ENCODE data around the gene FOXE1. TPM values are rescaled to one million over a fixed set of nuclear protein-coding genes. Genes with fewer than 3 reads are reported as not detected.

FOXE1 gene
- total RNA-seq, 2 donors from 2014 or later = not detected

GRCh38 chr9:97874624-97875023 is 21.6 kb downstream of the FOXE1 start:
- TF ChIP-seq CTCF (conservative IDR thresholded peaks at IDR 0.05) = no peak
- no peak overlapping the region for H3K4me3 Mint-ChIP-seq

GRCh38 chr9:97875111-97875510 is 22.1 kb downstream of the FOXE1 start:
- Histone ChIP-seq H3K9me3 (ENCODE audit: control insufficient read depth, low read length) (peaks cover 5% of the 10 kb centered on the region), H3K27me3 (ENCODE audit: control insufficient read depth, insufficient read depth, low read length, poor library complexity, severe bottlenecking) (peaks cover 14% of the 10 kb centered on the region), H3K9ac (ENCODE audit: extremely low read depth, low read length, poor library complexity, severe bottlenecking) (no peak overlapping the region), H3K36me3 (ENCODE audit: control insufficient read depth, insufficient read depth, low read length) (no peaks in the 10 kb centered on the region), H3K27ac (ENCODE audit: low read depth, low read length) (no peak overlapping the region), H3K4me1 (ENCODE audit: control insufficient read depth, insufficient read depth, low read length) (no peaks in the 10 kb centered on the region), H3K4me3 (ENCODE audit: low read length) (no peak overlapping the region)
- Mint-ChIP-seq H3K9me3 (no peaks in the 10 kb centered on the region), H3K27ac (no peak overlapping the region), H3K4me1 (no peaks in the 10 kb centered on the region), H3K4me3 (no peak overlapping the region), H3K36me3 (ENCODE audit: low read depth) (no peaks in the 10 kb centered on the region), H3K27me3 (ENCODE audit: insufficient read depth) (peaks cover 37% of the 10 kb centered on the region)
- TF ChIP-seq CTCF (conservative IDR thresholded peaks at IDR 0.05) = no peak
- no peak for DNase-seq
- WGBS, 2 experiments (ENCODE audit: insufficient coverage in 1 of 2, insufficient read length in 1 of 2) = 89 to 93% methylated on average over 4 to 5 of the region's 5 CpGs

More at GRCh38 chr9:97874624-97875023, 21.6 kb downstream of the FOXE1 start:
- no peaks in the 10 kb centered on the region for H3K36me3 Mint-ChIP-seq (ENCODE audit: low read depth)
- Histone ChIP-seq H3K4me3 (ENCODE audit: low read length) (no peak overlapping the region), H3K4me1 (ENCODE audit: control insufficient read depth, insufficient read depth, low read length) (no peaks in the 10 kb centered on the region), H3K9ac (ENCODE audit: extremely low read depth, low read length, poor library complexity, severe bottlenecking) (no peak overlapping the region), H3K9me3 (ENCODE audit: control insufficient read depth, low read length) (peaks cover 5% of the 10 kb centered on the region), H3K36me3 (ENCODE audit: control insufficient read depth, insufficient read depth, low read length) (no peaks in the 10 kb centered on the region), H3K27ac (ENCODE audit: low read depth, low read length) (no peak overlapping the region), H3K27me3 (ENCODE audit: control insufficient read depth, insufficient read depth, low read length, poor library complexity, severe bottlenecking) (peaks cover 14% of the 10 kb centered on the region)
- no peaks in the 10 kb centered on the region for H3K9me3 Mint-ChIP-seq
- WGBS, 2 experiments (ENCODE audit: insufficient coverage in 1 of 2, insufficient read length in 1 of 2) = 92 to 93% methylated on average over 6 of the region's 6 CpGs
- H3K27me3 Mint-ChIP-seq (ENCODE audit: insufficient read depth) = peaks cover 38% of the 10 kb centered on the region
- no peak for DNase-seq
- no peaks in the 10 kb centered on the region for H3K4me1 Mint-ChIP-seq
- H3K27ac Mint-ChIP-seq = no peak overlapping the region

GRCh38 chr9:97876061-97876460 is 23.0 kb downstream of the FOXE1 start:
- 93% methylated on average over 3 of the region's 3 CpGs for WGBS, 2 experiments (ENCODE audit: insufficient coverage in 1 of 2, insufficient read length in 1 of 2)
- H3K4me1 Mint-ChIP-seq = no peaks in the 10 kb centered on the region
- no peak overlapping the region for H3K4me3 Mint-ChIP-seq
- H3K36me3 ChIP-seq (ENCODE audit: control insufficient read depth, insufficient read depth, low read length) = no peaks in the 10 kb centered on the region
- H3K4me3 ChIP-seq (ENCODE audit: low read length) = no peak overlapping the region
- H3K36me3 Mint-ChIP-seq (ENCODE audit: low read depth) = no peaks in the 10 kb centered on the region
- peaks cover 14% of the 10 kb centered on the region for H3K27me3 ChIP-seq (ENCODE audit: control insufficient read depth, insufficient read depth, low read length, poor library complexity, severe bottlenecking)
- no peaks in the 10 kb centered on the region for H3K4me1 ChIP-seq (ENCODE audit: control insufficient read depth, insufficient read depth, low read length)
- DNase-seq = no peak
- no peak overlapping the region for H3K9ac ChIP-seq (ENCODE audit: extremely low read depth, low read length, poor library complexity, severe bottlenecking)
- no peaks in the 10 kb centered on the region for H3K9me3 Mint-ChIP-seq
- H3K27ac ChIP-seq (ENCODE audit: low read depth, low read length) = no peak overlapping the region
- H3K9me3 ChIP-seq (ENCODE audit: control insufficient read depth, low read length) = peaks cover 5% of the 10 kb centered on the region
- peaks cover 35% of the 10 kb centered on the region for H3K27me3 Mint-ChIP-seq (ENCODE audit: insufficient read depth)
- no peak for TF ChIP-seq CTCF (conservative IDR thresholded peaks at IDR 0.05)
- no peak overlapping the region for H3K27ac Mint-ChIP-seq
